Small intestine (tissue), 7 donors: ENCODE results near the gene MYO1B. TPM values are rescaled to one million over a fixed set of nuclear protein-coding genes. Genes with fewer than 3 reads are reported as not detected.

Experiments used
- DNase-seq, 2 donors: peaks; one replicate each; pipeline versions ENCODE4 v3.0.0 to v3.0.0-alpha.2; 2013
- FAIRE-seq: peaks from 2 replicates; lab custom pipeline; 2012; peaks lifted over from hg19 to GRCh38; lab: Jason Lieb, UNC
- H3K27ac ChIP-seq, 3 donors: one replicate each; pipeline ENCODE4 v1.5.1; 2013; ENCODE audit warnings: low read length in 2 of 3, mild to moderate bottlenecking in 2 of 3, control low read depth in 1 of 3, inconsistent platforms in 1 of 3, low read depth in 1 of 3, moderate library complexity in 1 of 3
- H3K27me3 ChIP-seq, 3 donors: one replicate each; pipeline ENCODE4 v1.6.1; 2013; ENCODE audit warnings: low read length in 3 of 3, inconsistent platforms in 1 of 3; ENCODE audit not compliant: control insufficient read depth in 3 of 3, insufficient read depth in 3 of 3
- H3K36me3 ChIP-seq, 3 donors: one replicate each; pipeline ENCODE4 v1.6.1; 2013; ENCODE audit warnings: low read length in 3 of 3, inconsistent platforms in 1 of 3, low read depth in 1 of 3, mild to moderate bottlenecking in 1 of 3, moderate library complexity in 1 of 3; ENCODE audit not compliant: control insufficient read depth in 3 of 3, insufficient read depth in 2 of 3
- H3K4me1 ChIP-seq, 3 donors: one replicate each; pipeline ENCODE4 v1.6.1; 2013; ENCODE audit warnings: low read length in 2 of 3, inconsistent platforms in 1 of 3, low read depth in 1 of 3, mild to moderate bottlenecking in 1 of 3, moderate library complexity in 1 of 3; ENCODE audit not compliant: control insufficient read depth in 3 of 3, insufficient read depth in 2 of 3
- H3K4me3 ChIP-seq, 3 donors: one replicate each; pipeline ENCODE4 v1.5.1; 2013; ENCODE audit warnings: low read length in 3 of 3, control low read depth in 1 of 3, inconsistent platforms in 1 of 3, low read depth in 1 of 3, mild to moderate bottlenecking in 1 of 3, moderate library complexity in 1 of 3
- H3K9me3 ChIP-seq, 2 donors: one replicate each; pipeline ENCODE4 v1.6.1; 2013; ENCODE audit warnings: low read depth in 1 of 2, low read length in 1 of 2; ENCODE audit not compliant: control insufficient read depth in 2 of 2, insufficient read depth in 1 of 2
- WGBS, 3 donors: extraction: QIAGEN DNeasy Blood & Tissue Kit; methylation state at CpG; one replicate each; pipeline ENCODE4 v1.1.7; 2013; 5-methylcytosine and 5-hydroxymethylcytosine counted together
- polyA plus RNA-seq, 4 donors: library from polyadenylated mRNA; stranded (reverse) in 3 of 4; unstranded in 1 of 4; fragments of 200-250 nt in 3 of 4; fragments of 120-200 nt in 1 of 4; gene quantifications; one replicate each; pipeline versions ENCODE4 v1.2.1 to v1.2.3, GENCODE V29; 2013
- donor health status: healthy with polysubstance abuse.
- donor health status: control.
- donor health status: control.
- donor health status: Bipolar disorder and iron deficiency.
- donor health status: healthy.

The MYO1B gene
- polyA plus RNA-seq, 4 donors: 8.1 to 34.8 (median 12.9) TPM

DNA sequence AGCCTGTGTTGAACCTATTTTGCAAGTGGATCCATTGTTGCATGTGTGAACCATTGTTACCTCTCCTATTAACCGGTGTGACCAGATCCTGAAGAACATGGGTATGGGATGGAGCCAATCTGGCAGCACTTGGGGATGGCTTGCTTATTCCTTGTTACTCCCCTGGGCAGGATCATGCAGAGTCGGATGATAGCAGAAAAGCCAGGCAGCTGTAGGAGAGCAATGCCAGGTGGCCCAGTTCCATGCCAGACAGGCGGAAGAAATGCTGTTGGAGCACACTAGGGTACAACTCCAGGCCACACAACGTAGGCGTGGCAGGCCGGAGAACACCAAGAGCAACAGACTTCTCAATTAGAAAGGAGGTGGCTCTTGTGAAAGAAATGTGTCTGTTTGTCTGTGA lies 16.3 kb upstream of the MYO1B start:
- no peak overlapping the region for H3K27ac ChIP-seq
- DNase-seq (peak in 1 of 2 donors; percentile 19), FAIRE-seq (no peak)
- H3K36me3 ChIP-seq: no peaks in the 10 kb centered on the region
- no peaks in the 10 kb centered on the region for H3K27me3 ChIP-seq
- no peaks in the 10 kb centered on the region for H3K9me3 ChIP-seq
- WGBS, 3 donors: 36 to 78% (median 53%) methylated on average over 6 of the region's 6 CpGs
- H3K4me1 ChIP-seq: no peaks in the 10 kb centered on the region
- H3K4me3 ChIP-seq: no peak overlapping the region

DNA sequence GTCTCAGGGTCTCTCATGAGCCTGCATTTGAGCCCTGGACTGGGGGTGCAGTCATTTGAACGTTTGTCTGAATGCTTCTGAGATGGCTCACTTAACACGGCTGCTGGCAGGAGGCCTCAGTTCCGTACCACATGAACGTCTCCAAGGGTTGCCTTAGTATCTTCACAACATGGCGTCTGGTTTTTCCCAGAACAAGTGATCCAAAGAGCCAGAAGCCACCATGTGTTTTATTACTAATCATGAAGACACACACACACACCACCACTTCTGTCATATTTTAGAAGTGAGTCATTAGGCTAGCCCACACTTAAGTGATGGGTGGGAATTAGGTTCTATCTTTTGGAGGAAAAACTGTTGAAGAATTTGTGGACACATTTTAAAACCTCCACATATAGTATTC lies 15.0 kb upstream of the MYO1B start:
- Histone ChIP-seq H3K27me3 (no peaks in the 10 kb centered on the region), H3K27ac (no peak overlapping the region), H3K4me1 (no peaks in the 10 kb centered on the region), H3K4me3 (no peak overlapping the region), H3K36me3 (no peaks in the 10 kb centered on the region), H3K9me3 (no peaks in the 10 kb centered on the region)
- DNase-seq: no peak
- WGBS, 3 donors: 56 to 76% (median 68%) methylated on average over 5 of the region's 5 CpGs
- no peak for FAIRE-seq

DNA sequence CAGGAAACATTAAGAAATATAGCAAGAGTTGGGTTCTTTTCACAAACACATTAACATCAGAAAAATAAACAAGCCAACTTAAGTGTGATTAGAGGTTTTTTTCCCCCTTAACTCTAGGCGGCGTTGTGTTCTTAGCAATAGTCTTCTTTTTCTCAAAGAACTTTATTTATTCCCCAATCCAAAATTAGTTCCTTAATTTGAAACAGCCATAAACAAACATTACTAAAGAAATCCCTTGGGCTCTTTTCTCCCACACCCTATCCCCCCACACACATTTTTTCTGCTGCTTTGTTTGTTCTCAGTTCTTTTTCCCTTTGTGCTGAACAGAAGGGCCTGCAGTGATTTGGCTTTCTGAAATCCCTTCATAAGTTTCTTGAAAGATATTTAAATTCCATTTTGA lies 13.2 kb upstream of the MYO1B start:
- Histone ChIP-seq H3K4me1 (no peaks in the 10 kb centered on the region), H3K36me3 (no peaks in the 10 kb centered on the region), H3K9me3 (no peaks in the 10 kb centered on the region), H3K4me3 (no peak overlapping the region), H3K27ac (no peak overlapping the region), H3K27me3 (no peaks in the 10 kb centered on the region)
- FAIRE-seq (no peak), DNase-seq (peak in 1 of 2 donors; percentile 27)
- 47 to 69% (median 54%) methylated on average over 2 of the region's 2 CpGs for WGBS, 3 donors

DNA sequence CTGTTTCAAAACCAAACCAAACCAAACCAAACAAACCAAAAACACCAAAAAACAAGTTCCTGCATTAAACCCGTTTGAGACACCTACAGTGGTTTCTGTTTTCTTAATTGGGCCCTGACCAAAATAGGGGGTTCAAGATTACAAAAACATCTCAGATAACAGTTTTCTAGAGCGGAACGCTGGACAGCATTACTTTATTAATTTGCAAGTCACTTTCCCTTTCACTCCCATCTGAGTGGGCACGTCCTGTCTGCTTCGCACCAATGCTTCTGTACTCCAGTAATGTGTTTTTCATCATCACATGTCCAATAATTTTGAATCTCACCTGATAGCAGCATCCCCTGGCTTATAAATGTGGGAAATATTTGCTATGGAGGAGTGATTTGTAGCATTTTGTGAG lies 11.7 kb upstream of the MYO1B start:
- no peak for FAIRE-seq
- no peak for DNase-seq
- no peaks in the 10 kb centered on the region for H3K4me1 ChIP-seq
- H3K27ac ChIP-seq: no peak overlapping the region
- H3K4me3 ChIP-seq: no peak overlapping the region
- H3K27me3 ChIP-seq: no peaks in the 10 kb centered on the region
- WGBS, 3 donors: 67 to 78% (median 73%) methylated on average over 5 of the region's 5 CpGs
- no peaks in the 10 kb centered on the region for H3K9me3 ChIP-seq
- H3K36me3 ChIP-seq: no peaks in the 10 kb centered on the region

DNA sequence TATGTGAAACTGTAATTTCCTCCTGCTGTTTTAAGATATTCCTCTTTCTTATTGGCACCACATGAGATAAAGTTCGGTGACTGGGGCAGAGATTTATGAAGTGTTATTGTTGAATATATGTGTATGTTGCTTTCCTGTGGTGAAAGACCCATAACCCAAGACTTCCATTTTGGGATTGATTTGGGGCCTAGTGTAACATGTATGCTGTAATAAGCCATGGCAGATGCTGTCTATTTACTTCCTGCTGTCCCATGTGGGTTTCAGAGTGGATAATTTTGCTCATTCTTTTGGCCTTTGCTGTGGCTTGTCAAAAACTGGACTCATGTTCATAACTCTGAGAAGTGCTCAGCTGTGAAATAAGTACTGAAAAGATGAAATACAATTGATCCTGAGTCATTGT lies 10.8 kb upstream of the MYO1B start:
- Histone ChIP-seq H3K4me1 (no peaks in the 10 kb centered on the region), H3K4me3 (no peak overlapping the region), H3K27me3 (no peaks in the 10 kb centered on the region), H3K36me3 (no peaks in the 10 kb centered on the region), H3K27ac (no peak overlapping the region), H3K9me3 (no peaks in the 10 kb centered on the region)
- 68 to 91% (median 87%) methylated on average over 1 of the region's 1 CpG for WGBS, 3 donors
- FAIRE-seq: no peak
- no peak for DNase-seq

DNA sequence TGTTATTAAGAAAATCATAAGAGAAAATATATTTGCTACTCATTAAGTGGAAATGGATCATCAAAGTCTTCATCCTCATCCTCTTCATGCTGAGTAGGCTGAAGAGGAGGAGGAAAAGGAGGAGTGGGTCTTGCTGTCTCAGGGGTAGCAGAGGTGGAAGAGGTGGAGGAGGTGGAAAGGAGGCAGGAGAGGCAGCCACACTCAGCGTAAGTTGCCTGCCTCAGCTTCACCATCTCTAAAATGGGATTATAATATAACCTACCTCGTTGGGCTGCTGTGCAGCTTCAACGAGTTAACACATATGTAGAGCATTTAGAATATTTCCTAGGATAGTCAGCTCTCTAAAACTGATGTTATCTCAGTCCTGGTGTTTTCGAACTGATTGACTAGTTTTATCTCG lies 4.3 kb upstream of the MYO1B start:
- DNase-seq (no peak), FAIRE-seq (no peak)
- 93% methylated on average over 5 of the region's 5 CpGs for WGBS, 3 donors
- Histone ChIP-seq H3K9me3 (peaks cover 0 to 6% of the 10 kb centered on the region in 2 donors), H3K27me3 (no peaks in the 10 kb centered on the region), H3K36me3 (no peaks in the 10 kb centered on the region), H3K4me1 (peaks cover 0 to 3% (median 0%) of the 10 kb centered on the region in 3 donors), H3K27ac (no peak overlapping the region), H3K4me3 (no peak overlapping the region)

DNA sequence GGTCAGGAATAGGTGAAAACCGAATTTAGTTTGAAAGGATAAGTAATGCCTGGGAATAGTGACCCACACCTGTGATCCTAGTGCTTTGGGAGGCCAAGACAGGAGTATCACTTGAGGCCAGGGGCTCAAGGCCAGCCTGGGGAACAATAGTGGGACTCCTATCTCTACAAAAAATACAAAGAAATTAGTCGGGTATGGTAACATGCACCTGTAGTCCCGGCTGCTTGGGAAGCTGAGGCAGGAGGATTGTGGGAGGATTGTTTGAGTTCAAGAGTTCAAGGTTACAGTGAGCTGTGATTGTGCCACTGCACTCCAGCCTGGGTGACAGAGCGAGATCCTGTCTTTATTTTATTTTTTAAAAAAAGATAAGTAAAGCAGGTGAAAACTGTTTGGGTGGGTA lies 3.8 kb upstream of the MYO1B start:
- H3K27me3 ChIP-seq: no peaks in the 10 kb centered on the region
- no peak for DNase-seq
- no peaks in the 10 kb centered on the region for H3K36me3 ChIP-seq
- FAIRE-seq: no peak
- 55 to 80% (median 61%) methylated on average over 4 of the region's 4 CpGs for WGBS, 3 donors
- no peak overlapping the region for H3K4me3 ChIP-seq
- no peak overlapping the region for H3K27ac ChIP-seq
- H3K9me3 ChIP-seq: peaks cover 0 to 6% of the 10 kb centered on the region in 2 donors
- H3K4me1 ChIP-seq: peaks cover 0 to 3% (median 0%) of the 10 kb centered on the region in 3 donors

DNA sequence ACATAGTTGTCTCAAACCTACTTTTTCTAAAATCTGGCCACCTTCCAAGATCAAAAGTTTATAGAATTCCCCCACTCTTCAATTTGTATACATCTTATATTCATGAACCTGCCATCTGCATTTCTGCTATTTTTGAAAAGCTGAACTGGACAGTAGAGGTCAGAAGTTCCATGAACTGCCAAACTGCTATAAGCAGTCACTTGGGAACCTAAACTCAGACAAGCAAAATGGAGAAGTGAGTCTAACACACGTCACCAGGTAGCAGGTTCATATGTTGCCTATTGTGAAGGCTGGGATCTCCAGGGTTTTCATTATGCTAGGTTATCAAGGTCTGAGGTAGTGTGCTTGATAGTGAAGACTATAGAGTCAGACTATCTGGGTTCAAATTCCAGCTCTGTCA lies 2.0 kb upstream of the MYO1B start:
- 68 to 75% (median 68%) methylated on average over 1 of the region's 1 CpG for WGBS, 3 donors
- FAIRE-seq: no peak

DNA sequence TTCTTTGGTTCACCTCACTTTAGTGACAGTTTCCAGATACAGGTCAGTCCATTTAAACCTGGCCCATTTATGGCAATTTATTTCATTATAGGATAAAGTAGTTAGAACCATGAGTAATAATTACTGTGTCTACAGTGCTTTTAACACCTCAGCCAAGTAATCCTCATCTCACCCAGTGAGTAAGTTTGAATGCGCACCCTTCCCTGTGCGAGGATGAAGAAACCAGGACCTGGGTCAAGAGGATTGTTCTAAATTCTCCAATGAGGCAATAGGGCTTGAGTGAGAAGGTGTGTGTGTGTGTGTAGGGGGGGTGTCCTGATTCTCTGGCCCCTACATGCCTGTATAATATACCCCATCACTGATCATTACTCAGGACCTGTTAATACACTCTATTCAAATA lies 854 bp upstream of the MYO1B start:
- Histone ChIP-seq H3K4me3 (no peak overlapping the region), H3K36me3 (no peaks in the 10 kb centered on the region), H3K27me3 (no peaks in the 10 kb centered on the region), H3K4me1 (peaks cover 5 to 15% (median 10%) of the 10 kb centered on the region in 3 donors), H3K9me3 (peaks cover 0 to 6% of the 10 kb centered on the region in 2 donors), H3K27ac (no peak overlapping the region)
- WGBS, 3 donors: 94 to 98% (median 98%) methylated on average over 2 of the region's 2 CpGs
- FAIRE-seq (no peak), DNase-seq (no peak)

More for the DNA sequence above, 2.0 kb upstream of the MYO1B start:
- Histone ChIP-seq H3K4me3 (no peak overlapping the region), H3K27ac (no peak overlapping the region), H3K9me3 (peaks cover 0 to 6% of the 10 kb centered on the region in 2 donors), H3K4me1 (peaks cover 5 to 15% (median 5%) of the 10 kb centered on the region in 3 donors), H3K36me3 (no peaks in the 10 kb centered on the region), H3K27me3 (no peaks in the 10 kb centered on the region)
- DNase-seq: peak in 1 of 2 donors; percentile 63
